Stimulated activated naive CD4-positive, alpha-beta T cell treated with Interleukin-2 at 50 U/mL for 16 hours (primary cell): ENCODE results near the gene B4GALT2.

Source experiments
- DNase-seq: peaks from one replicate; lab custom pipeline; 2025; lab: John Stamatoyannopoulos, UW

Gene B4GALT2

GRCh38 chr1:43984855-43985254, 5.8 kb downstream of the B4GALT2 start:
- DNase-seq: no peak

DNA sequence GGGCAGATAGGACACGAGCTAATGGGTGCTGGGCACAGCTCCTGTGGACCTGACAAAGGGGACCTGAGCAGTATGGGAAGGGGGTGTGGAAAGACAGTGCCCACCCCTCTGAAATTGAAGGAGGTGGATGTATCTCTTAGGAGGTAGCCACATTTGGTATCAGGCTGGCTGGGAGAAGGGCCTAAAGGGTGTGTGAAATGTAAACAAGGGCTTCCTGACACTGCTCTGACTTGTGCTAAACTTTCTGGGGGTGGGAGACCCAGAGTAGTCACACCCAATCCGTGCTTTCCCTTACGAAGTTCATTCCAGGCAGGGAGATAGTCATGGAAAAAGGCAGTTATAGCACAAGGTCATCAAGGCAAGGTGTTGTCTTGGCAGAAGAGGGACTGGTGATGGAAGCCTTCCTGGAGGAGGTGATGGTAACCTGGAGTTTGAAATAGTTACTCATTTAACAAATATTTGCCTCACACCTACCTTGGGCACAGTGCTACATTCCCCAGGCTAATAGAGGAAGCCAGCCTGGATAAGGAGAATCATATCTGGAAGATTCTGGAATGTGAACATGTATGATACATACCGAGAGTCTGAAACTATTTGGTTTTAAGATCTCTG, 7.1 kb downstream of the B4GALT2 start:
- DNase-seq: no peak

DNA sequence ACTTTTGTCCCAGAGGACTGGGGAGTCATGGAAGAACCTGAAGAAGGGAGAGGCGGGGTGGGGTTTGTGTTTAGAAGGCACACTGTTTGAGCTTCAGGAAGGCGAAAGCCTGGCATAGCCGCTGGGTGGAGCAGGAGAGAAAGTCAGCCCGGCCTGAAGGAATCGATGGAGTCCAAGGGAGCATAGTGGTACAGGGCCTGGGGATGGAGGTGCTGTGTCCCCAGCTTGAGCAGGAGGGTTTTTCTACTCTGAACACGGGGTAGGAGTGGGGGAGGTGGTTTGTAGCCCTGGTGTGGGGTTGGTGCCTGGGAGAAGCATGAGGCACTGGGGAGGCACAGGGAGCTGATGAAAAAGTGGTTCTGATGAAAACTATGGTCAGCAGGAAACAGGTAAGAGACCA, 7.7 kb downstream of the B4GALT2 start:
- DNase-seq: no peak

- DNase-seq: no peak
Observed at GRCh38 chr1:43987159-43987902, 8.3 kb downstream of the B4GALT2 start.

DNA sequence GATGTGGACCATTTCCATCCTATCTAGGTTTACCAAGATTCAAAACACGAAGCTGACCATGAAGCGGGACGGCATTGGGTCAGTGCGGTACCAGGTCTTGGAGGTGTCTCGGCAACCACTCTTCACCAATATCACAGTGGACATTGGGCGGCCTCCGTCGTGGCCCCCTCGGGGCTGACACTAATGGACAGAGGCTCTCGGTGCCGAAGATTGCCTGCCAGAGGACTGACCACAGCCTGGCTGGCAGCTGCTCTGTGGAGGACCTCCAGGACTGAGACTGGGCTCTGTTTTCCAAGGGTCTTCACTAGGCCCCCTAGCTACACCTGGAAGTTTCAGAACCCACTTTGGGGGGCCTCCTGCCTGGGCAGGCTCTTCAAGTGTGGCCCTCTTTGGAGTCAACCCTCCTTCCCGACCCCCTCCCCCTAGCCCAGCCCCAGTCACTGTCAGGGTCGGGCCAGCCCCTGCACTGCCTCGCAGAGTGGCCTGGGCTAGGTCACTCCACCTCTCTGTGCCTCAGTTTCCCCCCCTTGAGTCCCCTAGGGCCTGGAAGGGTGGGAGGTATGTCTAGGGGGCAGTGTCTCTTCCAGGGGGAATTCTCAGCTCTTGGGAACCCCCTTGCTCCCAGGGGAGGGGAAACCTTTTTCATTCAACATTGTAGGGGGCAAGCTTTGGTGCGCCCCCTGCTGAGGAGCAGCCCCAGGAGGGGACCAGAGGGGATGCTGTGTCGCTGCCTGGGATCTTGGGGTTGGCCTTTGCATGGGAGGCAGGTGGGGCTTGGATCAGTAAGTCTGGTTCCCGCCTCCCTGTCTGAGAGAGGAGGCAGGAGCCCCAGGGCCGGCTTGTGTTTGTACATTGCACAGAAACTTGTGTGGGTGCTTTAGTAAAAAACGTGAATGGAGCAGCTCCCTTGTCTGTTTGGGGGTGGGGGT, 11.5 kb downstream of the B4GALT2 start:
- no peak for DNase-seq

DNA sequence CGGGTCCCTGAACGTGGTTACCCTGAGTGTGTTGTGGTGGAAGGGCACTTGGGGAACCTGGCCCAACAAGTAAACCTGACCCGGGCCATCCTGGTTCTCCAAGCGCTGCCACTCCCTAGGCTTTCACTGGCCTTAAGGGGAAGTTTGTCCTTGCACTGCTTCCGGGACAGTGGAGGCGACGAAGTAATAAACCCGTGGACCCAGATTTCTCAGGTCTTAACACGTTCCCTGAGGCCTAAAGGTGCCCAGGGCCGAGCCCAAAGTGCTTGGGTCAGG, 12.1 kb downstream of the B4GALT2 start:
- no peak for DNase-seq

GRCh38 chr1:43991476-43992231, 12.6 kb downstream of the B4GALT2 start, which contains the start of gene CCDC24:
TSS of gene CCDC24 (plus strand) at chr1:43991599. CDS start at chr1:43991879, 280 bp downstream.
- peak; percentile 73 for DNase-seq

DNA sequence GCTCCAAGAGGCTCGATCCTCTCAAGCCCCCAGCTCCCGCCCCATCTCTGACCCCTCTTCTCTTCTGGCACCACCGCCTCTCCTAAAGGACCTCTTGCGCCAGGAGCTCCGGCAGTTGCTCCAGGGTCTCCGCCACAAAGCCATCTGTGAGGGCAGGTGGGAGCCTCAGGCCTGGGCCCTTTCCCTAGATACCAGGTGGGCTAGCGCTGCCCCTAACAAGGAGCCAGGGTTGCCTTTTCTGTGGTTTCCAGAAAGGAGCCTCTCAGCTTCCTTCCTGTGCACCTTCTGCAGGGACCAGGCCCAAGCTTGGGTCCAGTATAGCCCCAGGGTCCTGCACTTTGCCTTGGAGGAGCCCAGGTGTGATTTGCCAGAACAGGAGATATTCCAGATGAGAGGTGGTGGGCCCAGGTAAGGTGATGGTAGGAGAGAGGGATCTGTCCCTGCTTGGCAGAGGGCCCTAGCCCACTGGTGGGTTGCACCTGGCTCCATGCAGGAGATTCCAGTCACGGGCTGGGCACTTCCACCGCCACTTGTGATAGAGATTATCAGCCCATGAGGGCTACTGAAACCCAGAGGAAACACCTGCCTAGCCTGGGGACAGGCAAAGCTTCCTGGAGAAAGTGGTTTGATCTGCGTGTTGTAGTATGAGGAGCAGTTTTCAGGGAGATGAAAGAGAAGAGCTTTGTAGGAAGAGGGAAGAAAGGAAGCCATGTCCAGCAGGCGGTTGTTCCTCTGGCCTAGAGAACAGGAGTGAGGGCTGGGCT, 13.4 kb downstream of the B4GALT2 start:
- DNase-seq: no peak

DNA sequence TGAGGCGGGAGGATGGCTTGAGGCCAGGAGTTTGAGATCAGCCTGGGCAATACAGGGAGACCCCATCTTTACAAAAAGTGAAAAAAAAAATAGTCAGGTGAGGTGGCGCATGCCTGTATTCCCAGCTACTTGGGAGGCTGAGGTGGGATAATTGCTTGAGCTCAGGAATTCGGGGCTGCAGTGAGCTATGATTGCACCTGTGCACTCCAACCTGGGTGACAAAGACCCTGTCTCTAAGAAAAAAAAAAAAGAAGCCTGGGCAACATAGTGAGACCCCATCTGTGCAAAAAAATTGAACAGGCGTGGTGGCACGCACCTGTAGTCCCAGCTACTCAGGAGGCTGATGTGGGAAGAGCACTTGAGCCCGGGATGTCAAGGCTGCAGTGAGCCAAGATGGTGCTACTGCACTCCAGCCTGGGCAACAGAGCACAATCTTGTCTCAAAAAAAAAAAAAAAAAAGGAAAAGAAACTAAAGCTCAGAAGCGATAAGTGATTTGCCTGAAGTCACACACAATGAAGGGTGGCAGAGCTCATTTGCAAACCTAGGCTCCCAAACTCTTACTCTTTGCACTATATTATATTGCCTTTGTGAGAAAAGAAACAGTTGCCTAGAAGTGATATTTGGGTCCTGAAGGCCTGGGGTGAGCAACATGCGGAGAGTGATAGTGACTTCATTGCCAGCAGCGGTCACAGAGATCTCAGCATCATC, 14.3 kb downstream of the B4GALT2 start:
- DNase-seq: no peak

- DNase-seq: no peak
Observed at GRCh38 chr1:43994071-43994470, 15.1 kb downstream of the B4GALT2 start.

GRCh38 chr1:43994794-43995790, 16.1 kb downstream of the B4GALT2 start:
- no peak for DNase-seq

- no peak for DNase-seq
Observed at GRCh38 chr1:43995984-43996732, 17.1 kb downstream of the B4GALT2 start.

- no peak for DNase-seq
Observed at GRCh38 chr1:43996733-43997115, 17.7 kb downstream of the B4GALT2 start.

DNA sequence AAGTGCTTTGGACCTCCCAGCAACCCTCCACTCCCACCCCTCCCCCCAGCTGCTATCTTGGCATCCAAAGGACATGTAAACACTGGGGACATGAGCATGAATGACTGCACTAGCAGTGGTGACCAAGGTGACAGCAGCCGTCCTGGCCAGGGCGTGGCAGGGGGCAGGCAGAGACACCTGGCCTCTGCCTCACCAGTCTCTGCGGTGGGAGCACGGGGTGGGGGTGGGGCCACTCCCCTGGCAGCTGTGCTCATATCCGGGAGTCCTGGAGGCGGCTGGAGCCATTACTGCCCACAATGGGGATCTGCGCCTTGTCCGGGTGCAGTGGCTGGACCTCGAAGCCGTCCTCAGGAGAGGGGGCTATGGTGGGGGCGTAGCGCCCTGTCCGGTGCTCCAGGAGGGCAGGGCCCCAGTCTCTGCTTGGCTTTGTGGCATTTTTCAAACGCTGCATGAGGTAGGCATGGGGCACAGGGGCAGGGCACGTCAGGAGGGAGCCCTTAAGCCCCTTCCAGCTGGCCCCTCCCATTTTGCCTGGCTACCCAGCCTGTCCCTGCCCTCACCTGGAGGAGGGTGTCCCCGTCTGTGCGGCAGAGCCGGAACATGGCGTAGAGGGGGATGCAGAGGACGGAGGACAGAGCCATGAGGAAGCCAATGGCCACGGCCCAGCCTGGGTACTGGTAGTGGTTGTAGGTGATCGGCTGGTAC, 18.4 kb downstream of the B4GALT2 start:
- no peak for DNase-seq

- no peak for DNase-seq
Observed at GRCh38 chr1:43998000-43998378, 19.0 kb downstream of the B4GALT2 start.

GRCh38 chr1:43999455-43999854, 20.4 kb downstream of the B4GALT2 start:
- no peak for DNase-seq

DNA sequence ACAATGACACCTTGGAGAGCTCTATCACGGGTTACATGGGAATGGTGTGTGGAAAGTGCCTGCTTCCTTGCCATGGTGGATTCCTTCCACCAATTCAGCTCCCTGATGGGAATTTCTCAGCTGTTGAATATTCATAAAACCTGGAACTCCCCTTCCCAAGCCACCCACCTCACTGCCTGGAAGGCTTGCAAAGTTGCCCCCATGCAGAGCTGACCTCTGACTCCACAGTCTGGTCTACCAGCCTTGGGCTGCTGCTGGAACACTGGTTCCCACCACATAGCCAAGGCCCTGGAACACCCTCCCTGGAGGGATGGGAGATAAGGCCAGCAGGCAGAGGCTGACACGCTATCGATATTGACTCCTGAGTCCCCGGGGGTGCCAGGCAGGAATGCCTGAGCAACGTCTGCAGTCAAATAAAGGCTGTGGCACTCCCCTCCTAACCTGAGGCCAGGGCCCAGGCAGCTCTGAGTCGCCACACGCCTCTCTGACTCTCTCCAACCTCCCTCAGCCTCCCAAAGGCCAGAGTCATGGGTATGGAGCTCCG, 21.2 kb downstream of the B4GALT2 start:
- DNase-seq: no peak

DNA sequence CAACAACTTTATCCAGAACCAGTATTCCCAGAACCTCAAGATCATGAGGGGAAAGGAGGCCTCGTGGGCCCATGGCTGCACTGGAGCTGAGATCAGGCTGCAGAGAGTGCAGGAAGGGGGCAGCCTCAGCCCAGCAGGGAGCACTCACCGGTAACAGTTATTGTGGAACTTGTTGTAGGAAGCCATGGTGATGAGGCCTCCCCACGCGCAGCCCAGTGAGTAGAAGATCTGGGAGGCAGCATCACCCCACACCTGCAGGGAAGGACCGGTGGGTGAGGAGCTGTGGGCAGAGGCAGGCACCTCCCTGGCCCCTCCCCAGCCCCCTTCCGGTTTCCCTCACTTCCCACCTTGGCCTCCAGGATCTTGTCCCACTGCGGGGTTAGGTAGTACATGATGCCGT, 23.2 kb downstream of the B4GALT2 start:
- no peak for DNase-seq
